SK-N-SH (cell line): Measurements from ENCODE around the gene MAMDC4. TPM values are rescaled to one million over a fixed set of nuclear protein-coding genes. Genes with fewer than 3 reads are reported as not detected.

Experiments used
- CTCF ChIA-PET: fragments of 300-600, 350-600 bp; formaldehyde crosslinking; extraction: SDS; loops from one replicate; lab custom pipeline; 2021; lab: Yijun Ruan, JAX
- POLR2A ChIA-PET: fragments of 350-600 bp; sonication (Branson Sonifier 250); formaldehyde crosslinking; extraction: SDS; loops from one replicate; lab custom pipeline; 2020; ENCODE audit warnings: antibody characterized with exemption, inconsistent platforms; lab: Yijun Ruan, JAX
- DNase-seq: peaks from one replicate; pipeline ENCODE4 v3.0.0; 2012
- H2AFZ ChIP-seq: fragments of 200-600 bp; sonication (generic); 2 replicates; pipeline ENCODE4 v1.8.1; 2016; ENCODE audit warnings: antibody characterized with exemption, mild to moderate bottlenecking, low read depth
- H3F3A ChIP-seq: fragments of 200-600 bp; sonication (generic); replicated peaks from 2 replicates; pipeline ENCODE3; 2016; ENCODE audit warnings: antibody characterized with exemption, mild to moderate bottlenecking; ENCODE audit not compliant: insufficient read depth
- H3K27ac ChIP-seq, 2 experiments: fragments of 200-500 bp in 1 of 2; fragments of 200-600 bp in 1 of 2; sonication (Bioruptor generic) in 1 of 2; sonication (generic), shearing (Covaris generic) in 1 of 2; 2 replicates each; pipeline versions ENCODE4 v1.5.1 to v1.6.1; 2014 to 2016; ENCODE audit warnings: low read depth in 2 of 2, inconsistent platforms in 1 of 2, low read length in 1 of 2, mild to moderate bottlenecking in 1 of 2, mixed read lengths in 1 of 2
- H3K27me3 ChIP-seq: fragments of 200-600 bp; sonication (generic), shearing (Covaris generic); 2 replicates; pipeline ENCODE4 v1.6.1; 2016; ENCODE audit warnings: mixed run types; ENCODE audit not compliant: insufficient read depth
- H3K36me3 ChIP-seq, 2 experiments: fragments of 200-500 bp in 1 of 2; fragments of 200-600 bp in 1 of 2; sonication (Bioruptor generic) in 1 of 2; sonication (generic) in 1 of 2; replicated peaks in 1 of 2; 2 replicates each; pipeline versions ENCODE3 to v1.5.1; 2014 to 2016; ENCODE audit warnings: low read length in 1 of 2, mild to moderate bottlenecking in 1 of 2; ENCODE audit not compliant: insufficient read depth in 2 of 2, control insufficient read depth in 1 of 2
- H3K4me1 ChIP-seq, 2 experiments: fragments of 200-500 bp in 1 of 2; fragments of 200-600 bp in 1 of 2; sonication (Bioruptor generic) in 1 of 2; sonication (generic), shearing (Covaris generic) in 1 of 2; 2 replicates each; pipeline versions ENCODE4 v1.5.1 to v1.6.1; 2014 to 2016; ENCODE audit warnings: low read depth in 1 of 2, low read length in 1 of 2, mixed run types in 1 of 2; ENCODE audit not compliant: insufficient read depth in 2 of 2, control insufficient read depth in 1 of 2
- H3K4me2 ChIP-seq: fragments of 200-600 bp; sonication (generic), shearing (Covaris generic); 2 replicates; pipeline ENCODE4 v1.6.1; 2017; ENCODE audit warnings: mixed run types
- H3K4me3 ChIP-seq, 2 experiments: fragments of 200-500 bp in 1 of 2; fragments of 200-600 bp in 1 of 2; sonication (Bioruptor generic) in 1 of 2; sonication (generic), shearing (Covaris generic) in 1 of 2; 2 replicates each; pipeline versions ENCODE4 v1.5.1 to v1.8.1; 2014 to 2016; ENCODE audit warnings: low read depth in 2 of 2, inconsistent platforms in 1 of 2, low read length in 1 of 2, mild to moderate bottlenecking in 1 of 2, mixed read lengths in 1 of 2, moderate library complexity in 1 of 2
- H3K79me2 ChIP-seq: fragments of 200-600 bp; sonication (generic); 2 replicates; pipeline ENCODE4 v1.8.1; 2017; ENCODE audit warnings: mild to moderate bottlenecking; ENCODE audit not compliant: insufficient read depth
- H3K9ac ChIP-seq: fragments of 200-600 bp; sonication (generic); 2 replicates; pipeline ENCODE4 v1.6.1; 2017; ENCODE audit warnings: mixed run types
- H3K9me2 ChIP-seq: fragments of 200-600 bp; sonication (generic); 2 replicates; pipeline ENCODE4 v1.6.1; 2017; ENCODE audit warnings: mixed run types
- H3K9me3 ChIP-seq: fragments of 200-600 bp; sonication (generic); 2 replicates; pipeline ENCODE4 v1.6.1; 2017; ENCODE audit warnings: mixed run types, mild to moderate bottlenecking, moderate library complexity
- H4K20me1 ChIP-seq: fragments of 200-600 bp; sonication (generic); 2 replicates; pipeline ENCODE4 v1.6.1; 2017; ENCODE audit warnings: mild to moderate bottlenecking, mixed run types; ENCODE audit not compliant: insufficient read depth
- FOSL2 ChIP-seq: IDR thresholded peaks from 2 replicates; pipeline ENCODE4 v1.4.0; 2012; ENCODE audit warnings: low read depth, mild to moderate bottlenecking, moderate library complexity, borderline replicate concordance
- RFX5 ChIP-seq: IDR thresholded peaks from 2 replicates; pipeline ENCODE4 v1.6.1; 2012; ENCODE audit warnings: mild to moderate bottlenecking, improper control_type of control experiment, low read length
- RXRA ChIP-seq: IDR thresholded peaks from 2 replicates; pipeline ENCODE4 v1.4.0; 2012; ENCODE audit warnings: low read depth, mild to moderate bottlenecking, borderline replicate concordance
- TAF1 ChIP-seq: IDR thresholded peaks from 2 replicates; pipeline ENCODE4 v1.6.1; 2012; ENCODE audit warnings: low read depth, mild to moderate bottlenecking, low read length, moderate library complexity, borderline replicate concordance
- TCF12 ChIP-seq: IDR thresholded peaks from 2 replicates; pipeline ENCODE4 v1.4.0; 2012
- WGBS: methylation state at CpG from one replicate; pipeline ENCODE4 v1.1.6; 2017; ENCODE audit warnings: low lambda C conversion rate; 5-methylcytosine and 5-hydroxymethylcytosine counted together
- polyA plus RNA-seq, 3 experiments: library from polyadenylated mRNA; depleted of rRNA; stranded (reverse); fragments of >200 nt; gene quantifications; 2 replicates each; pipeline ENCODE4 v1.2.3, GENCODE V29; 2012

The MAMDC4 gene
- polyA plus RNA-seq, 1 of the 3 experiments (the other 2 are of a cell fraction), result 4.2 TPM

DNA sequence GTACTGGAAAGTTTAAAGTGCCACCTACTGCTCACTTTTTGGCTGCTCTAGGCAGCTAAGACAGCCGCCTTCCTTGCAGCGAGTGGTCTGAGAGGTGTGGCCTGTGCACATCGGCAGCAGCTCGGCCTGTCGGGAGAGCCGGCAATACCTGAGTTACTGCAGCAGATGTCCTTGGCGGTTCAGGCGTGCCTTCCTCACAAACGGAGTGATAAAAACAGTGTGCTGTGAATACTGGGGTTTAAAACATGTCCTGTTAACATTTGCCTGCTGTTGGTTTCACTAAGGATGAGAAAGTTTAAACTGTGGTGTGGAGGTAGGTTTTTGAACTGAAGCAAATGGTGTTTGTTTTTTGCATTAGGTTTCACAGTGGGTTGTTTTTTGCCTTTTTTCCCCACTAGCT, 47.0 kb downstream of the MAMDC4 start:
- no peaks in the 10 kb centered on the region for H3K9me3 ChIP-seq
- no peak overlapping the region for H3K4me3 ChIP-seq
- ChIA-PET CTCF (interaction anchor here (1.4 kb wide), 1 partner anchor 9 kb away, joined by 3 read pairs; no protein-coding TSS in a partner anchor), POLR2A (no interaction called here)
- H3K4me1 ChIP-seq, result peaks cover 6 to 19% of the 10 kb centered on the region in 2 experiments; a peak in 3 of 4 replicates
- no peak overlapping the region for H3K9ac ChIP-seq
- peaks cover 29% of the 10 kb centered on the region for H3F3A ChIP-seq
- peaks cover 38% of the 10 kb centered on the region; the same call in 1 of the 2 replicates for H3K79me2 ChIP-seq
- peaks cover 13 to 18% of the 10 kb centered on the region in 2 experiments for H3K36me3 ChIP-seq
- no peak overlapping the region for H2AFZ ChIP-seq
- no peaks in the 10 kb centered on the region for H3K9me2 ChIP-seq
- no peak for DNase-seq
- WGBS, result 77% methylated on average over 9 of the region's 9 CpGs
- H4K20me1 ChIP-seq, result no peaks in the 10 kb centered on the region
- no peak for TF ChIP-seq RFX5
- H3K4me2 ChIP-seq, result no peak overlapping the region
- H3K27me3 ChIP-seq, result no peaks in the 10 kb centered on the region
- no peak overlapping the region for H3K27ac ChIP-seq

GRCh38 chr9:136900556-136900955, 48.4 kb downstream of the MAMDC4 start:
- no peaks in the 10 kb centered on the region for H3K27me3 ChIP-seq
- H3K4me3 ChIP-seq, result no peak overlapping the region
- H4K20me1 ChIP-seq, result no peaks in the 10 kb centered on the region
- peaks cover 27% of the 10 kb centered on the region; the same call in 1 of the 2 replicates for H3K79me2 ChIP-seq
- no peak for DNase-seq
- TF ChIP-seq TCF12 (no peak), TAF1 (no peak)
- peaks cover 6 to 19% of the 10 kb centered on the region in 2 experiments; a peak in 3 of 4 replicates for H3K4me1 ChIP-seq
- no peak overlapping the region for H3K9ac ChIP-seq
- H2AFZ ChIP-seq, result no peak overlapping the region
- H3K9me2 ChIP-seq, result no peaks in the 10 kb centered on the region
- CTCF ChIA-PET, result no interaction called here
- H3K4me2 ChIP-seq, result no peak overlapping the region; the same call in 1 of the 2 replicates
- peaks cover 29% of the 10 kb centered on the region for H3F3A ChIP-seq
- no peaks in the 10 kb centered on the region for H3K9me3 ChIP-seq
- POLR2A ChIA-PET, result no interaction called here
- H3K36me3 ChIP-seq, result peaks cover 15 to 18% of the 10 kb centered on the region in 2 experiments
- 85% methylated on average over 8 of the region's 10 CpGs for WGBS
- peak overlapping the region in 1 of 2 experiments; percentile 75; a peak in 1 of 4 replicates for H3K27ac ChIP-seq

DNA sequence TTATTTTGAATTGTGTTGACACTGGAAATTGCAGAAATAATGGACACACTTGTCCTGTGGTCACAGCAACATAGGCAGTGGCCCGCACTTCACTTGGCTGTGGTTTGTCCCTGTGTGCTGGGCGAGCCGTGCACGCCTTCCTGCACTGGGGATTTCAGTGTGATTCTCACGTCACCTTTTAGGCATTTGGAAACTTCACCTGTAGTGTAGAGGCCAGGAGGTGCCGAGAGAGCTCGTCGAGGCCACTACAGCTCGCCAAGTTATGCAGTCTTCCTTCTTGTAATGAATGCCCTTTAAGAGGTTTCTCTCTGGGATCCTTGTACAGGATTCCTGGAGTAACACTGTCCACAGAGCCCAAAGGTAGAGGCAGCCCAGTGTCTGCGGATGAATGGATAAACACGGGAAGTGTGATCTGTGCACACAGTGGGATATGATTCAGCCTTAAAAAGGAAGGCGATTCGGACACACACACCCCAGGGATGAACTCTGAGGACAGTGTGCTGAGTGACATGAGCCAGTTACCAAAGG, 48.9 kb downstream of the MAMDC4 start:
- H3K4me1 ChIP-seq, result peaks cover 6 to 19% of the 10 kb centered on the region in 2 experiments; a peak in 3 of 4 replicates
- 73% methylated on average over 12 of the region's 13 CpGs for WGBS
- H3K79me2 ChIP-seq, result peaks cover 22% of the 10 kb centered on the region; the same call in 1 of the 2 replicates
- H3K4me2 ChIP-seq, result peak overlapping the region; percentile 45; the same call in 1 of the 2 replicates
- no peaks in the 10 kb centered on the region for H3K27me3 ChIP-seq
- CTCF ChIA-PET, result no interaction called here
- DNase-seq, result no peak
- H3F3A ChIP-seq, result peaks cover 29% of the 10 kb centered on the region
- TF ChIP-seq FOSL2 (peak; percentile 7; the same call in 1 of the 2 replicates), TCF12 (no peak), RXRA (no peak)
- H3K9me3 ChIP-seq, result no peaks in the 10 kb centered on the region
- POLR2A ChIA-PET, result no interaction called here
- peaks cover 16 to 18% of the 10 kb centered on the region in 2 experiments for H3K36me3 ChIP-seq
- peak overlapping the region; percentile 51; the same call in 1 of the 2 replicates for H3K9ac ChIP-seq
- H2AFZ ChIP-seq, result no peak overlapping the region
- no peak overlapping the region for H3K4me3 ChIP-seq
- H3K9me2 ChIP-seq, result no peaks in the 10 kb centered on the region
- H3K27ac ChIP-seq, result peak overlapping the region; percentile 34 to 75; a peak in 3 of 4 replicates
- no peaks in the 10 kb centered on the region for H4K20me1 ChIP-seq
